Mucosa of rectum (tissue), 2 donors: ENCODE measurements around the gene SEZ6L.

Experiments used
- H3K27ac ChIP-seq, 2 donors: one replicate each; pipeline ENCODE4 v1.7.0; 2013; ENCODE audit warnings: inconsistent platforms in 2 of 2, low read depth in 2 of 2, low read length in 2 of 2
- H3K27me3 ChIP-seq, 2 donors: one replicate each; pipeline ENCODE4 v1.7.0; 2013; ENCODE audit warnings: low read length in 2 of 2; ENCODE audit not compliant: control insufficient read depth in 2 of 2, insufficient read depth in 2 of 2
- H3K36me3 ChIP-seq, 2 donors: one replicate each; pipeline ENCODE4 v1.7.0; 2013; ENCODE audit warnings: low read length in 2 of 2; ENCODE audit not compliant: control insufficient read depth in 2 of 2, insufficient read depth in 2 of 2
- H3K4me1 ChIP-seq, 2 donors: one replicate each; pipeline ENCODE4 v1.7.0; 2013; ENCODE audit warnings: low read length in 2 of 2, mild to moderate bottlenecking in 1 of 2; ENCODE audit not compliant: control insufficient read depth in 2 of 2, insufficient read depth in 2 of 2
- H3K4me3 ChIP-seq, 2 donors: one replicate each; pipeline ENCODE4 v1.7.0; 2013; ENCODE audit warnings: low read length in 2 of 2
- H3K9ac ChIP-seq, 2 donors: one replicate each; pipeline ENCODE4 v1.7.0; 2013; ENCODE audit warnings: low read length in 2 of 2, low read depth in 1 of 2, mild to moderate bottlenecking in 1 of 2
- H3K9me3 ChIP-seq, 2 donors: one replicate each; pipeline ENCODE4 v1.7.0; 2013; ENCODE audit warnings: low read length in 2 of 2; ENCODE audit not compliant: control insufficient read depth in 2 of 2
- donor health status: healthy.
- donor health status: Normal muscosa, but diverticular disease.

The SEZ6L gene

GRCh38 chr22:26235792-26236487 is 66.7 kb downstream of the SEZ6L start:
- Histone ChIP-seq H3K27ac (no peak overlapping the region), H3K9ac (no peak overlapping the region), H3K27me3 (peaks cover 4 to 5% of the 10 kb centered on the region in 2 donors), H3K4me3 (no peak overlapping the region), H3K36me3 (no peaks in the 10 kb centered on the region), H3K9me3 (no peaks in the 10 kb centered on the region), H3K4me1 (no peaks in the 10 kb centered on the region)

DNA sequence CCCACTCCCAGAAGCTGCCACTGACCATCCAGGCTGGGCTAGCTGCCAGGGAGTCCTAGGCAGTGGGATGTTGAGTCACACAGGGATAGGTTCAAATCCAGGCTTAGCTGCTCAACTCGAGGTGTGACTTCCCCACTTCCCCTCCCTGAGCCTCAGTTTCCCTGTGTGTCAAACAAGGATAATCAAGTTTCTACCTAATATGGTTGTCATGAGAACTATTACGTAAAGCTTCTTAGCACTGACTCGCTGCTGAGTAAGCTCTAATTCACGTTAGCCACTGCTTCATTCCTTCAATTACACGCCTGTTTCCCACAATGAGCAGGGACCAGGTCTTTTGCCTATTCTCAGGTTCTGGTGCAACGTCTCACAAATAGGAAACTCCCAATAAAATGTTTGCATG is 67.7 kb downstream of the SEZ6L start:
- no peak overlapping the region for H3K27ac ChIP-seq
- H3K27me3 ChIP-seq, result peaks cover 3 to 4% of the 10 kb centered on the region in 2 donors
- H3K9ac ChIP-seq, result no peak overlapping the region
- no peaks in the 10 kb centered on the region for H3K9me3 ChIP-seq
- no peaks in the 10 kb centered on the region for H3K36me3 ChIP-seq
- no peaks in the 10 kb centered on the region for H3K4me1 ChIP-seq
- H3K4me3 ChIP-seq, result no peak overlapping the region

DNA sequence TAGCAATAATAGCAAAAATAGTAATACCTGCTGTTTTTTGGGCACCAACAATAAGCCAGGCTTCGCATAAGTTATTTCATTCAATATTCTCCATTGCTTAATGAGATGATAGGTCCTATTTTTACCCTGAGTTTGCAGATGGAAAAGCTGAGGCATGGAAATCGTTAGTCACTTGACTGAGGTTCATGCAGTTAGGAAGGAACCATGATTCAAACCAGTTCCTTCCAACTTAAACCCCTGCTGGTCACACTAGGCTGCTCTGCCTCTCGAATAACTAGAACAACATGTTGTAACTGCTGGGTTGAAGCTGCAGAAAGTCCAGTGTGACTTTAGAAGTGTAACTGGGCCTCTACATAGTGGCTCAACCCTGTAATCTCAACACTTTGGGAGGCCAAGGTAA is 69.3 kb downstream of the SEZ6L start:
- Histone ChIP-seq H3K27ac (no peak overlapping the region), H3K27me3 (peaks cover 2 to 4% of the 10 kb centered on the region in 2 donors), H3K4me3 (no peak overlapping the region), H3K9me3 (no peaks in the 10 kb centered on the region), H3K4me1 (no peaks in the 10 kb centered on the region), H3K36me3 (no peaks in the 10 kb centered on the region), H3K9ac (no peak overlapping the region)

GRCh38 chr22:26239581-26239980 is 70.3 kb downstream of the SEZ6L start:
- no peaks in the 10 kb centered on the region for H3K9me3 ChIP-seq
- H3K36me3 ChIP-seq, result no peaks in the 10 kb centered on the region
- H3K9ac ChIP-seq, result no peak overlapping the region
- H3K4me3 ChIP-seq, result no peak overlapping the region
- no peak overlapping the region for H3K27ac ChIP-seq
- peaks cover 2 to 4% of the 10 kb centered on the region in 2 donors for H3K27me3 ChIP-seq
- H3K4me1 ChIP-seq, result no peaks in the 10 kb centered on the region

- H3K9ac ChIP-seq, result no peak overlapping the region
- no peak overlapping the region for H3K27ac ChIP-seq
- H3K4me3 ChIP-seq, result no peak overlapping the region
- H3K4me1 ChIP-seq, result no peaks in the 10 kb centered on the region
- no peaks in the 10 kb centered on the region for H3K9me3 ChIP-seq
- peaks cover 2 to 4% of the 10 kb centered on the region in 2 donors for H3K27me3 ChIP-seq
- no peaks in the 10 kb centered on the region for H3K36me3 ChIP-seq
These were observed 72.1 kb downstream of the SEZ6L start for GRCh38 chr22:26241361-26241760.

GRCh38 chr22:26245001-26245400 is 75.7 kb downstream of the SEZ6L start:
- Histone ChIP-seq H3K9me3 (no peaks in the 10 kb centered on the region), H3K27ac (no peak overlapping the region), H3K27me3 (no peaks in the 10 kb centered on the region), H3K4me3 (no peak overlapping the region), H3K9ac (no peak overlapping the region), H3K36me3 (no peaks in the 10 kb centered on the region), H3K4me1 (no peaks in the 10 kb centered on the region)

- Histone ChIP-seq H3K4me3 (no peak overlapping the region), H3K27ac (no peak overlapping the region), H3K36me3 (no peaks in the 10 kb centered on the region), H3K9ac (no peak overlapping the region), H3K27me3 (peaks cover 0 to 3% of the 10 kb centered on the region in 2 donors), H3K9me3 (no peaks in the 10 kb centered on the region), H3K4me1 (no peaks in the 10 kb centered on the region)
These were observed 77.3 kb downstream of the SEZ6L start for GRCh38 chr22:26246552-26246951.

DNA sequence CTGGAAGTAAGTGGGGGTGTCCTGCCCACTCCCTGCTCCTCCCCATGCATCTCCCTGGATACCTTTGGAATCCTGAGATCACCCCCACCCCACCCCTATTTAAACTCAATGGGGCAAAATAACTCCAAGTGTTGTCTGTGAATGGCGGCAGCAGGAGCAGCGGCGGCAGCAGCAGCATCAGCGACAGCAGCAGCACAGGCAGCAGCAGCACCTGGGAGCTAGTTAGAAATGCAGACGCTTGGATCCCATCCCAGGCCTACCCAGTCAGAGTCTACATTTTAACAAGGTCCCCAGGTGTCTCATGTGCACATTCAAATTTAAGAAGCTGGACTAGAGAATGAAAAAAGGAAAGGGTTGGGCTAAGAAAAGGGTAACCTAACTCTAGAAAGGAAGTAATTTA is 82.6 kb downstream of the SEZ6L start:
- H3K36me3 ChIP-seq, result no peaks in the 10 kb centered on the region
- no peak overlapping the region for H3K27ac ChIP-seq
- no peak overlapping the region for H3K9ac ChIP-seq
- H3K9me3 ChIP-seq, result peaks cover 0 to 4% of the 10 kb centered on the region in 2 donors
- H3K4me1 ChIP-seq, result no peaks in the 10 kb centered on the region
- H3K27me3 ChIP-seq, result peaks cover 0 to 3% of the 10 kb centered on the region in 2 donors
- no peak overlapping the region for H3K4me3 ChIP-seq

GRCh38 chr22:26259510-26259909 is 90.2 kb downstream of the SEZ6L start:
- H3K4me1 ChIP-seq, result no peaks in the 10 kb centered on the region
- no peaks in the 10 kb centered on the region for H3K9me3 ChIP-seq
- H3K4me3 ChIP-seq, result no peak overlapping the region
- H3K27me3 ChIP-seq, result no peaks in the 10 kb centered on the region
- no peaks in the 10 kb centered on the region for H3K36me3 ChIP-seq
- H3K9ac ChIP-seq, result no peak overlapping the region
- no peak overlapping the region for H3K27ac ChIP-seq

- Histone ChIP-seq H3K27me3 (peaks cover 0 to 2% of the 10 kb centered on the region in 2 donors), H3K36me3 (no peaks in the 10 kb centered on the region), H3K4me1 (no peaks in the 10 kb centered on the region), H3K9ac (no peak overlapping the region), H3K9me3 (no peaks in the 10 kb centered on the region), H3K27ac (no peak overlapping the region), H3K4me3 (no peak overlapping the region)
These were observed 94.9 kb downstream of the SEZ6L start for GRCh38 chr22:26264162-26264561.
